SJSA1 (cell line): Measurements from ENCODE around the gene CTRL. TPM values are rescaled to one million over a fixed set of nuclear protein-coding genes. Genes with fewer than 3 reads are reported as not detected.

Source experiments
- total RNA-seq: library from RNA; depleted of rRNA; stranded (reverse); fragments of >200 nt; shearing (Covaris generic); gene quantifications from 2 replicates; pipeline ENCODE4 v1.2.3, GENCODE V29; 2014; rRNA removed

The CTRL gene
- total RNA-seq, 1 experiment from 2014 or later: 0.29 TPM

Other genes starting within 250 kb of the CTRL start
- gene GFOD2, start 212.5 kb downstream of the CTRL start, total RNA-seq: 13.5 and 19.7 TPM in 2 replicates
- 3.5 and 3.9 TPM in 2 replicates for gene RANBP10, start 125.3 kb downstream of the CTRL start, total RNA-seq
- 0.03 and 1.00 TPM in 2 replicates for gene TSNAXIP1, start 125.0 kb downstream of the CTRL start, total RNA-seq
- gene THAP11, start 89.5 kb downstream of the CTRL start, total RNA-seq: 45.2 and 50.7 TPM in 2 replicates
- 39.3 and 101 TPM in 2 replicates for gene NUTF2, start 84.9 kb downstream of the CTRL start, total RNA-seq
- gene CENPT, start 84.2 kb downstream of the CTRL start, total RNA-seq: 22.4 and 31.9 TPM in 2 replicates
- gene EDC4, start 58.8 kb downstream of the CTRL start, total RNA-seq: 52.2 and 76.1 TPM in 2 replicates
- not detected in 2 replicates for gene NRN1L, start 47.0 kb downstream of the CTRL start, total RNA-seq
- 6.4 and 10.6 TPM in 2 replicates for gene PSKH1, start 38.6 kb downstream of the CTRL start, total RNA-seq
- gene PSMB10, start 5.0 kb upstream of the CTRL start, total RNA-seq: 50.1 and 147 TPM in 2 replicates
- gene LCAT, start 12.3 kb upstream of the CTRL start, total RNA-seq: 5.5 and 7.2 TPM in 2 replicates
- 62.9 and 87.8 TPM in 2 replicates for gene SLC12A4, start 36.8 kb upstream of the CTRL start, total RNA-seq
- gene DPEP3, start 48.6 kb upstream of the CTRL start, total RNA-seq: not detected in 2 replicates
- 0.18 TPM in 1 of 2 replicates, not detected in the other for gene DPEP2, start 67.6 kb upstream of the CTRL start, total RNA-seq
- gene DPEP2NB, start 84.0 kb upstream of the CTRL start, total RNA-seq: not detected in 2 replicates
- 13.1 and 13.2 TPM in 2 replicates for gene DDX28, start 91.4 kb upstream of the CTRL start, total RNA-seq
- 28.3 and 30.4 TPM in 2 replicates for gene DUS2, start 91.4 kb upstream of the CTRL start, total RNA-seq
- gene NFATC3, start 153.5 kb upstream of the CTRL start, total RNA-seq: 19.8 and 33.8 TPM in 2 replicates